Stimulated activated CD4-positive, alpha-beta T cell treated with anti-CD3 and anti-CD28 coated beads, Interleukin-4, amount 100 ng/mL, for 48 hours (primary cell): ENCODE measurements around the gene NUDT22.

Source experiments
- DNase-seq, 2 donors: peaks; one replicate each; pipeline ENCODE4 v3.0.0-alpha.2; 2020; ENCODE audit warnings: low read depth in 2 of 2

Gene NUDT22

GRCh38 chr11:64225608-64226506 is at the start of gene NUDT22, which contains the start of gene TRPT1:
Gene NUDT22 (plus strand): TSS chr11:64226274. CDS start chr11:64226653, 379 bp downstream.
Gene TRPT1 (minus strand): TSS chr11:64226186. CDS start chr11:64225860, 326 bp downstream.
- DNase-seq = peak; percentile 89 to 94

- no peak for DNase-seq
These were observed 49.3 kb upstream of the NUDT22 start for GRCh38 chr11:64176751-64177150.

- no peak for DNase-seq
These were observed 47.9 kb upstream of the NUDT22 start for GRCh38 chr11:64178203-64178602.

- DNase-seq = no peak
These were observed 47.0 kb upstream of the NUDT22 start for GRCh38 chr11:64178951-64179639.

GRCh38 chr11:64180891-64181290 is 45.2 kb upstream of the NUDT22 start:
- no peak for DNase-seq

- DNase-seq = peak in 1 of 2 donors; percentile 41
These were observed 44.3 kb upstream of the NUDT22 start for GRCh38 chr11:64181506-64182411.

GRCh38 chr11:64183890-64184289 is 42.2 kb upstream of the NUDT22 start:
- DNase-seq = no peak

- no peak for DNase-seq
These were observed 40.8 kb upstream of the NUDT22 start for GRCh38 chr11:64185175-64185692.

GRCh38 chr11:64185693-64186491 is 40.2 kb upstream of the NUDT22 start, which contains the start of gene STIP1:
Gene STIP1 (plus strand): TSS chr11:64186171. CDS start chr11:64186262, 91 bp downstream.
- peak; percentile 96 to 97 for DNase-seq

GRCh38 chr11:64186492-64187165 is 39.4 kb upstream of the NUDT22 start:
- DNase-seq = no peak

GRCh38 chr11:64192434-64192833 is 33.6 kb upstream of the NUDT22 start:
- DNase-seq = no peak

GRCh38 chr11:64196626-64197025 is 29.4 kb upstream of the NUDT22 start:
- DNase-seq = no peak

GRCh38 chr11:64198511-64198910 is 27.6 kb upstream of the NUDT22 start:
- no peak for DNase-seq

- DNase-seq = no peak
These were observed 24.5 kb upstream of the NUDT22 start for GRCh38 chr11:64201543-64201942.

- DNase-seq = no peak
These were observed 23.1 kb upstream of the NUDT22 start for GRCh38 chr11:64202992-64203391.

GRCh38 chr11:64203421-64204079 is 22.5 kb upstream of the NUDT22 start:
- no peak for DNase-seq

GRCh38 chr11:64204080-64204440 is 22.0 kb upstream of the NUDT22 start:
- DNase-seq = no peak

- peak; percentile 63 to 70 for DNase-seq
These were observed 21.5 kb upstream of the NUDT22 start for GRCh38 chr11:64204464-64204989.
